Activated T-helper 1 cell treated with anti-CD3 and anti-CD28 coated beads, Interleukin-2, amount 50 U/mL, for 16 hours (primary cell): ENCODE measurements around the gene SYCE3.
"Not testable (repeated sequence)": the region's sequence is repeated elsewhere in the genome, so short reads cannot be mapped to it uniquely, and the experiment has no call there.

Experiments
- DNase-seq, 2 donors: peaks; one replicate each; pipeline ENCODE4 v3.0.0-alpha.2; 2020; ENCODE audit warnings: low read depth in 1 of 2, low spot score in 1 of 2

Gene SYCE3, protein sequence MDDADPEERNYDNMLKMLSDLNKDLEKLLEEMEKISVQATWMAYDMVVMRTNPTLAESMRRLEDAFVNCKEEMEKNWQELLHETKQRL

DNA sequence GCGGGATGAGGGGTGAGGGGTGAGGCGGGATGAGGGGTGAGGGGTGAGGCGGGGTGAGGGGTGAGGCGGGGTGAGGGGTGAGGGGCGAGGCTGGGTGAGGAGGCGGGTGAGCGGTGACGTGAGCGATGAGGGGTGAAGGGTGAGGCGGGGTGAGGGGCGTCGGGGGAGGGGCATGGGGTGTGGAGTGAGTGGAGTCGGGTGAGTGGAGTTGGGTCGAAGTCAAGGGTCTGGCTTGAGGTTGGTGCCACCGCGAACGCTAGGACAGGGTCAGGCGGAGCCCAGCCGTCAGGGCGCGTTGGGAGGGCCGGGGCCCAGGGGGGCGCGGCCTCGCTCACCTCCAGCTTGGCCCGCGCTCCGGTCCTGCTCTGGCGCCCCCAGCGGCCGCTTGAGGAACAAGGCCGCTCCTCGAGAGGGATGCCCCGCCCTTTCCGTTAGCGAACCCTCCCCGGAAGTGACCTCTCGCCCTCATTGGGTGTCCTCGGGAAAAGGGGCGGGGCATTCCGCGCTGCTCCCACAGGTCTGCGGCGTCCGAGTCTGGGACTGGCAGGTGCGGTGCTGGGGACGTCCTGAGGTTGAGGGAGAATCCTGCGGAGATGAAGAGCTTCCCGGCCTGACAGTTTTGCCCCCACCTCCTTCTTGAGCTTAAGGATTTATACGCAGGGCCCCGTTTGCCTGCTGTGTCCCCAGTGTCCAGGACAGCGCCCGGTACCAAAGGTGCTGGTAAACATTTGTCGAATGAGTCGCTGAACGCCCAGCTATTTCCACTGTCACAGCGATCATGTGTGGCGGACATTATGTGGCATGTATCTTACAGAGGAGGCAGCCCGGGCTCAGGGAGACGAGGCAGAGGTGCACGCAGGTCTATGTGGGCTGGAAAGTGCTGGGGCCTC, at the start of gene SYCE3:
Gene SYCE3 (minus strand): TSS at position 397 of the 890 bp plus-strand sequence. CDS start 6,514 bp downstream, outside the sequence.
- DNase-seq = peak; percentile 94 to 95

DNA sequence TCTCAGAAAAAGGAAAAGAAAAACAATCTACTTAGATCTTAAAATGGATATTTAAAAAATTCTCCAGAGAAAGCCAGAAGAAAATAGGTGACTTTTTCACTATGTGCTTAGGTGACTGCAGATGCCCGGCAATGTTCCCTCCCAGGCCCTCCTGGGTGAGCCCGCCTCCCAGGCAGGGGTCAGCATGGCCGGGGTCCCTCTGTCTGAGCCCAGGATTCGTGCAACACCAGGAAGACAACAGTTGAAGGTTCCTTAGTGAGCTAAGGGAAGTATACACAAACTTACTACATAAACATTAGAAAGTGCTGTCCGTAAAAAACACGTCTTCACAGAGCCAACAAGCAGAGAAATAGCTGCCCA, 49.4 kb upstream of the SYCE3 start:
- no peak for DNase-seq

DNA sequence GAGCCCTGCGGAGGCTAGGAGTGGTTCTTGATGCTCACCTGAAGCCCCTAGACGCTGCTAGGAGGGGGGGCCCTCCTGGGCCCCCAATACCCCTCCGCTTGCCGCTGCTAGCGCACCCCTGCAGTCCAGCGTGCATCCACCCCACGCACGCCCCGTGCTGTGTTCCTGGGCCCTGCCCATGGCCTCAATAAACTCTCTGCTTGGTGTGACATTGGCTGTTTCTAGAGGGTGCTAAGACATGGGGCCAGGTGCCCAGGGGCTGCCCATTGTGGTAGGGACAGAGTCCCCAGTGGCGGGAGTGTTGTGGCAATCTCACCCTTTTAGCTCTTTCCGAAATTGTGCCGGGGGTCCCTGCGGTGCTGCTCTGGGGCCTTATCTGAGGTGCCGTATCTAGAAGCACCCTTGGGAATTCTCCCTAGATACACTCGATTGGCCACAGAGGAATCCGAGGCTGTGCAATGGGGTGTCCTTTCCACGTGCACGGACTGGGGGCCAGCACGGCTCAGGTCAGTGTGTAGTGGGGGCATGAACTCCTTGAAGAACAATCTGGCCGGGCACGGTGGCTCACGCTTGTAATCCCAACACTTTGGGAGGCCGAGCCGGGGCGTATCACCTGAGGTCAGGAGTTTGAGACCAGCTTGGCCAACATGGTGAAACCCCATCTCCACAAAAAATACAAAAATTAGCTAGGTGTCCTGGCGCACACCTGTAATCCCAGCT, 48.8 kb upstream of the SYCE3 start:
- DNase-seq = no peak

DNA sequence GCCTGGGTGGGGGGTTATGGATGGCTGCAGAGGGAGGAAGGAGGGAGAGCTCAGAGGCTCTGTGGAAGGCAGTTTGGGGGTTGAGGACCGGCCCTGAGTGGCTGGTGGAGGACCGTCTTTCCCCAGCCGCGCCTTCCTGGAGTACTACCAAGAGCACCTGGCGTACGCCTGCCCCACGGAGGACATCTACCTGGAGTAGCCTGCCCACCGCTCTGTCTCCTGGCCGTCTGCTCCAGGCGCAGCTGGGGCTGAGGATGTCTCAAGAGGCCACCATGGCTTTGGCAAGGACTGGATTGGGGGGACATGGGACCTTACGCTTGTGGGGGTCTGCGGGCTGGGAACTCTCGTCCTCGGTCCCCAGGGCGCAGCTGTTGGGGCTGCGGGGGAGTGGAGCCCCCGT, 47.9 kb upstream of the SYCE3 start:
- DNase-seq = no peak

DNA sequence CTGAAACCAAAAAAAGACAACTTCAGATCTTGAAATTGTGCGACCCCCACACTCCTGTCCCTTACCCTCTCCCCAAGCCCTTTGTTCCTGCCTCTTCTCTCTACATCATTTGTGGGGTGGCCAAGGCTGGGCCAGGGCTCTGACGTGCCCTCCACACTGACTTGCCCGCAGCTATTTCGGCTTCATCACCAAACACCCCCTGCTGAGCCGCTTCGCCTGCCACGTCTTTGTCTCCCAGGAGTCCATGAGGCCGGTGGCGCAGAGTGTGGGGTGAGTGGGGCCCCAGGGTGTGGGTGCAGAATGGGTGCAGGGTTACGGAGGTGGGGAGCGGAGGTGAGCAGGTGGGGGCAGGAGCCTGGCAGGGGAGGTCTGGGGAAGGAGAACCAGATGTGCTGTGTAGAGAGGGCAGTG, 47.3 kb upstream of the SYCE3 start:
- no peak for DNase-seq

DNA sequence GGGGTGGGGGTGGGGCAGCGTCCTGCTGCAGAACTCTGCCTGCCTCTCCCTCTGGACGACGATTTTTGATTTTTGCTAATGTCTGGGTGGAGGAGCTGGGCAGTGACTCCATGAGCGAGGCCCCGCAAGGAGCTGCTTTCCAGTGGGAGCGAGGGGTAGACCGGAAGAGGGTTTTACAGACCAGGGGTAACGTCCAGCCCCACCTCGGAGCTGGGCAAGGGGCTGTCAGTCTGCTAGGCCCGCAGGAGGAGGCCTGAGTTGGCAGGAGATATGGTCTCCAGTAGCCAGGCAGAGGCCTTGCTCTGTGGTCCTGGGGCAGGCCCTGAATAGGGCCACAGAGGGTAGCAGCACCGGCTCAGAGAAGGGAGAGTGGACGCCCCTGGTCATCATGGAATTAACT, 46.9 kb upstream of the SYCE3 start:
- no peak for DNase-seq

GRCh38 chr22:50608996-50609395, 46.3 kb upstream of the SYCE3 start:
- DNase-seq = no peak

- DNase-seq = not testable (repeated sequence)
Measured at GRCh38 chr22:50608058-50608840, 45.5 kb upstream of the SYCE3 start.

GRCh38 chr22:50607659-50608020, 44.9 kb upstream of the SYCE3 start:
- DNase-seq = no peak

GRCh38 chr22:50606946-50607658, 44.4 kb upstream of the SYCE3 start:
- DNase-seq = no peak

DNA sequence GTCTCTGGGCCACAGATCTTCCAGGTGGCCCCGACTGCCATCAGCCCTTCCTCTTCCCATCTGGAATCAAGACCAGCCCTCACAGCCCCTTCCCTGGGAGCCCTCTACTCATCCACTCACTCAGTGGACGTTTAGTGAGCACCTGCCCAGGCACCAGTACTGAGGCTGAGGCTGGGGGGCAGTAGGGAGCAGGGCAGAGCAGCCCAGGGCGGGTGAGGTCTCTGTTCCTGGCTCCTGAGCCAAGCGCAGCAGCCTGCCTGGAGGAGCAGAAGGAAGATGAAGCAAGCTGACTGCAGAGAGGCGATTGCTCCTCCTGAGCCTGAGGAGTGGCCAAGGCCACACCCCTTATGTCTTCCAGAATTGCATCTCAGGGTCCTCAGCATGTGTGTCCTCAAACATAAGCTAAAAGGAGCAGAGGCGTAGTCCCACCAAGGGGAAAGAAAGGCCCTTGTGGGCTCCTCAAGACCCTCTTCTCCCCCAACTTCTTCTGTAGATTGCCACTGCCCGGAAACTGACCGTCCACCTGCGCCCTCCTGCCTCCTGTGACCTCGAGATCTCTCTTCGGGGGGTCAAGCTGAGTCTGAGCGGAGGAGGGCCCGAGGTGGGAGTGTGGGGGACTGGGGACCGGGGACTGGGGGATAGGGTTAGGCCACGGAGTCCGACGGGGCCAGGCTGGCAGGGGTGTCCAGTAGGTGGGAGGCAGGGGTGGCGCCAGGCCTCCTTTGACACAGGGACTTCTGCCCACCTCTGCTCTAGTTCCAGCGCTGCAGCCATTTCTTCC, 43.6 kb upstream of the SYCE3 start:
- no peak for DNase-seq

- no peak for DNase-seq
Measured at GRCh38 chr22:50605613-50606074, 42.9 kb upstream of the SYCE3 start.

DNA sequence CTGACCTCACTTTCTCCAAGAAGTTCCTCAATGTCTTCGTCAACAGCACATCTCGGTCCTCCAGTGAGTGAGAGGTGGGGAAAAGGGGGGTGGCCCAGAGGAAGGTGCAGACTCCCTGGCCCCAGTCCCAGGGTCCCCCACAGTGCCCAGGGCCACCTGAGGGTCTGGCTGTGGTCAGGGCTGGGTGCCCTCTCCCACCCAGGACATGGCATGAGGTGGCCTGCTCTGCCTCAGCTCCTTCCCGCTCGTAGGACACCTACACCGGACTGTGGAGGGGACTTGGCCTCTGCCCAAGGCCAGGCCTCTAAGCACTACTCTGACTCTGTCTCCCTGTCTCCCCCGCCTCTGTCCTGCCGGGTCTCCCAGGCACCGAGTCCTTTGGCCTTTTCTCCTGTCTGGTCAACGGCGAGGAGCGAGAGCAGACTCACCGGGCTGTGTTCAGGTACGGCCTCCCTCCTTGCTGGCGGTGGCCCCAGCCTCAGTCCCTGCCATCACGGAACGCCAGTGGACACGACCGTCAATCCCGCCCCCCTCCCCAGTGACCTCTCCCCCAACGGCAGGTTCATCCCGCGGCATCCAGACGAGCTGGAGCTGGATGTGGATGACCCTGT, 42.4 kb upstream of the SYCE3 start:
- no peak for DNase-seq

- DNase-seq = no peak
Measured at GRCh38 chr22:50604256-50605001, 41.7 kb upstream of the SYCE3 start.

DNA sequence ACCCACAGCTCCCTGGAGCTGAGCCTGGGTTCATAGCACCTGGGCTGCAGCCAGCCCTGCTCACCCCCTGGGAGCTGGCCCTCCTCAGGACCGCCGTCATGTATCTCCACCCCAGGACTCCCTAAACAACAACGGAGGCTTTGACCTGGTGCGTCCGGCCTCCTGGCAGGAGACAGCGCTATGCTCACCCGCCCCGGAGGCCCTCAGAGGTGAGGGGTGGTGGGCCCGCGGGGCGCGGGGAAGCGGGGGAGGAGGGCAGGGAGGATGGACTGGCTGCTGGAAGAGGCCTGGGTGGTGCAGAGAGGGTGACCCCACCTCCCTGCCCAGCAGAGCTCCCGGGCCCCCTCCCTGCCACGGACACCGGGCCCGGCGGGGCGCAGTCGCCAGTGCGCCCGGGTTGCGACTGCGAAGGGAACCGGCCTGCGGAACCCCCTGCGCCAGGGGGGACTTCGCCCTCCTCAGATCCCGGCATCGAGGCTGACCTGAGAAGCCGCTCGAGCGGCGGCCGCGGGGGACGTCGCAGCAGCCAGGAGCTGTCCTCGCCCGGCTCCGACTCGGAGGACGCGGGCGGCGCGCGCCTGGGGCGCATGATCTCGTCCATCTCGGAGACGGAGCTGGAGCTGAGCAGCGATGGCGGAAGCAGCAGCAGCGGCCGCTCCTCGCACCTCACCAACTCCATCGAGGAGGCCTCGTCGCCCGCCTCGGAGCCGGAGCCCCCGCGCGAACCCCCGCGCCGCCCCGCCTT, 41.0 kb upstream of the SYCE3 start:
- DNase-seq = no peak

- no peak for DNase-seq
Measured at GRCh38 chr22:50602338-50602700, 39.6 kb upstream of the SYCE3 start.

DNA sequence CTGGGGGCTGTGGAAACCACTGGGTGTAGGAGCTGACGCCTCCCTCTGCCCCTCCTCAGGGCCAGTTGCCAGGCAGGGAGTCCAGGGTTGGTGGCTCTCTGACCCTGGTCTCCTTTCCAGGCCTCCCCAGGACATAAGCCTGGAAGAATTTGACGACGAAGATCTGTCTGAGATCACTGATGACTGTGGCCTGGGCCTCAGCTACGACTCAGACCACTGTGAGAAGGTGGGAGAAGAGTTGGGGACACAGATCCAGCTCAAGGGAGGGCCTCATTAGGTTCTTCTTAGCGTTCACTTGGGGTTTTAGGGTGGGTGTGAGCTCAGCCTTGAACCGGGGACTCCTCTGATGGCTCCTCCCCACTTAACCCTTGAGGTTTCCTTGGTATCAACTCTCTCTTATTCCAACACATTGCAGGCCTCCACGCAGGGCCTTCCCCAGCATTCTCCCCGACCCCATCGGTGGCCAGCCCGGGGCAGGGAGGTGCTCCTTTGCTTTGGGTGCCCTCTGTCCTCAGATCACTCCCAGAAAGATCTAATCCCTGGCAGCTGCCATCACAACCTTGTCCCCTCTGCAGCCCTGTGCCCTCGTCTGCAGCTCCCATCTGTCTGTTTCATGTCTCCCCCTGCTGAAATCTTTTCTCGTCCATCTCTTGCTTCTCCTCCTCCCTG, 39.1 kb upstream of the SYCE3 start:
- no peak for DNase-seq
